Measurements from ENCODE around the gene GART. TPM values are rescaled to one million over a fixed set of nuclear protein-coding genes. Genes with fewer than 3 reads are reported as not detected.
"Not testable (repeated sequence)": the region's sequence is repeated elsewhere in the genome, so short reads cannot be mapped to it uniquely, and the experiment has no call there.

Gene GART
- polyA plus RNA-seq, 1 experiment = 26.1 TPM

DNA sequence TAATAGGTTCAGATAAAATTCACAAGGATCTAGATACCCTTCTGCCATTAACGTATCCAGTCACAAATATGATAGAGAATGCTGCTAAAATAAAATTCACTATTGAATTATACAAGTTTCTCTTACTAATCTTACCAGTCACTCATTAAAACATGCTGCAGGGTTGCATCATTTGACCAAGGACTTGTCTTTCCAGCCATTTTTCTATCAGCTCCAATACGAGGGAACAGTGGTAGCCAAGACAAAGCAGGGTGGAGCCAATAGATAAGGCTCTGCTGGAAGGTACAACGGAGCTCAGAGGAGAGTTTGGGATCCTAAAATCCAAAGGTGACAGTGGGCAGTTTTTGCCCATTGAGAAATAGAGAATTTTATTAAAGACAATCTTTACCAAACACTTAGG is 42.5 kb upstream of the GART start:
- TF ChIP-seq, protein P1, sequence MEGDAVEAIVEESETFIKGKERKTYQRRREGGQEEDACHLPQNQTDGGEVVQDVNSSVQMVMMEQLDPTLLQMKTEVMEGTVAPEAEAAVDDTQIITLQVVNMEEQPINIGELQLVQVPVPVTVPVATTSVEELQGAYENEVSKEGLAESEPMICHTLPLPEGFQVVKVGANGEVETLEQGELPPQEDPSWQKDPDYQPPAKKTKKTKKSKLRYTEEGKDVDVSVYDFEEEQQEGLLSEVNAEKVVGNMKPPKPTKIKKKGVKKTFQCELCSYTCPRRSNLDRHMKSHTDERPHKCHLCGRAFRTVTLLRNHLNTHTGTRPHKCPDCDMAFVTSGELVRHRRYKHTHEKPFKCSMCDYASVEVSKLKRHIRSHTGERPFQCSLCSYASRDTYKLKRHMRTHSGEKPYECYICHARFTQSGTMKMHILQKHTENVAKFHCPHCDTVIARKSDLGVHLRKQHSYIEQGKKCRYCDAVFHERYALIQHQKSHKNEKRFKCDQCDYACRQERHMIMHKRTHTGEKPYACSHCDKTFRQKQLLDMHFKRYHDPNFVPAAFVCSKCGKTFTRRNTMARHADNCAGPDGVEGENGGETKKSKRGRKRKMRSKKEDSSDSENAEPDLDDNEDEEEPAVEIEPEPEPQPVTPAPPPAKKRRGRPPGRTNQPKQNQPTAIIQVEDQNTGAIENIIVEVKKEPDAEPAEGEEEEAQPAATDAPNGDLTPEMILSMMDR (IDR thresholded peaks at IDR 0.05; ENCODE audit: low read depth, low read length) = no peak
- ChIA-PET CTCF (interaction anchor here (0.6 to 6.2 kb wide), 2 partner anchors 21 to 116 kb away, joined by 3 to 29 read pairs; no protein-coding TSS in a partner anchor), POLR2A (no interaction called here)
- DNase-seq (ENCODE audit: low read depth, low spot score) = no peak
- Histone ChIP-seq H3K9me3 (ENCODE audit: control insufficient read depth, insufficient read depth, low read length) (no peaks in the 10 kb centered on the region), H3K27me3 (ENCODE audit: control insufficient read depth, insufficient read depth, low read length) (no peaks in the 10 kb centered on the region), H3K4me3 (ENCODE audit: low read depth, low read length) (no peak overlapping the region), H3K27ac (ENCODE audit: low read depth, low read length) (no peak overlapping the region)

DNA sequence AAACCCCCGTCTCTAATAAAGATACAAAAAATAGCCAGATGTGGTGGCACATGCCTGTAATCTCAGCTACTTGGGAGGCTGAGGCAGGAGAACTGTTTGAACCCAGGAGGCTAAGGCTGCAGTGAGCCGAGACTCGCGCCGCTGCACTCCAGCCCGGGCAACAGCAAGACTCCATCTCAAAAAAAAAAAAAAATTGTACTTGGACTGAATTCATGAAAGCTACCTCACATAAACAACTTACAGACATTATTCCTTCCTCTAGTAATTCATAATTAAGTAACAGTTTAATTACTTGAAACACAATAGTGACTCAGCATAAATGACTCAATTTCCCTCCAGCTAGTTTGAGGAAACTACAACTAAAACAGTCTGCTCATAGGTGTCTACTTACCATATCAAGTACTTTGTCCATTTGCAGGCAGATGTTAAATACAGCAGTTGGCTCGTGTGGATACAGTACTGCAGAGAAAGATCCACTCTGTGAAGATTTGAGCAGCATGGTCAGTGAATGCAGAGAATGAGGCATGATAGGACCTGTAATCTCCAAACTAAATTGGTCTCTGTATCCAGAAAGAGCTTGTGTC is 37.1 kb upstream of the GART start:
- TF ChIP-seq, protein P1 (IDR thresholded peaks at IDR 0.05; ENCODE audit: low read depth, low read length) = no peak
- POLR2A ChIA-PET = interaction anchor here (0.7 to 1.4 kb wide), 2 partner anchors 9 to 38 kb away, joined by 5 to 6 read pairs; partner anchors contain the start of gene DONSON
- no peak for DNase-seq (ENCODE audit: low read depth, low spot score)
- Histone ChIP-seq H3K27ac (ENCODE audit: low read depth, low read length) (no peak overlapping the region), H3K27me3 (ENCODE audit: control insufficient read depth, insufficient read depth, low read length) (no peaks in the 10 kb centered on the region), H3K9me3 (ENCODE audit: control insufficient read depth, insufficient read depth, low read length) (no peaks in the 10 kb centered on the region), H3K4me3 (ENCODE audit: low read depth, low read length) (no peak overlapping the region)
- CTCF ChIA-PET = interaction anchor here (0.8 to 2.1 kb wide), 2 partner anchors 27 to 99 kb away, joined by 3 to 8 read pairs; partner anchors contain the start of gene TMEM50B

DNA sequence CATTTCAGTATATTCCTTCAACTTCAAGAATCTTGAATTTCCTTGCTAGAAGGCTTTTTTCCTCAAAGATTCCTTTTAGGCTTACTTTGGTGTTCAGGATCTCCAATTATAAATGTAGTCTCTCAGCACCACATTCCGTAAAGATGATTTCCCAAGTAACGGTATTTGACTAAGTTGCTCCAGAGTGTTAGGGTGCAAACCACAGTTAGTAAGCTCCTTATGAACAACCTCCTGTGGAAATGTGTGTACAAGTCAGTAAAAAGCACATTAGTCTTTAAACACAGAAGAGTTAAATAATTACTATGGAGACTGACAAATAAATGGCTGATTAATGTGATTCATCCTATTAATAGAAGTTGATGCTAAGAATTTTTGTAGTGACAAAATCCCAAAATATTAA is 36.3 kb upstream of the GART start:
- Histone ChIP-seq H3K27me3 (ENCODE audit: control insufficient read depth, insufficient read depth, low read length) (no peaks in the 10 kb centered on the region), H3K9me3 (ENCODE audit: control insufficient read depth, insufficient read depth, low read length) (no peaks in the 10 kb centered on the region), H3K27ac (ENCODE audit: low read depth, low read length) (no peak overlapping the region), H3K4me3 (ENCODE audit: low read depth, low read length) (no peak overlapping the region)
- POLR2A ChIA-PET = interaction anchor here (1.4 kb wide), 1 partner anchor 10 kb away, joined by 6 read pairs; the partner anchor contains the start of gene DONSON
- TF ChIP-seq, protein P1 (IDR thresholded peaks at IDR 0.05; ENCODE audit: low read depth, low read length) = no peak
- no peak for DNase-seq (ENCODE audit: low read depth, low spot score)
- CTCF ChIA-PET = interaction anchor here (0.7 to 2.1 kb wide), 2 partner anchors 9 to 28 kb away, joined by 3 to 8 read pairs; no protein-coding TSS in a partner anchor

DNA sequence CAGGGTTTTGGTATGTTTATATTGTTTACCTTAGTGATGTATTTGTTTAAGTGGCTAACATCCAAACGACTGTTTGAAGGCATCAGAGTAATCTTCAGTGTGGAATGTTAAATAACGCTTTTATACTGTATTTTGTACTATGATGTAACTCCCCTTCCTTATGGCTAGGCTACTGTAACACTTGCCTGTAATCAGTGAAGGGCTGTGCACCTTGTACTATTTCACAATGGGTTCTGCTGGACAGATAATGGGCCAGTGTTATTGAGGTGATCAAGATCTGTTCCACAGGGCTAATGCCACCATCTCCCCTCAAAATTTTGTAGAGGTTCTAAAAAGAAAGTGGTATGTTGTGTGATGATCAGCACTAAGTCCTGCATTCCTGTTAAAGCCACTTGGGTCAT is 34.8 kb upstream of the GART start:
- CTCF ChIA-PET = interaction anchor here (1.0 kb wide), 3 partner anchors 12 to 30 kb away, joined by 3 read pairs; partner anchors contain the start of gene DONSON
- H3K27ac ChIP-seq (ENCODE audit: low read depth, low read length); H3K27me3 ChIP-seq (ENCODE audit: control insufficient read depth, insufficient read depth, low read length); H3K4me3 ChIP-seq (ENCODE audit: low read depth, low read length); DNase-seq (ENCODE audit: low read depth, low spot score); POLR2A ChIA-PET; H3K9me3 ChIP-seq (ENCODE audit: control insufficient read depth, insufficient read depth, low read length): not testable (repeated sequence)

DNA sequence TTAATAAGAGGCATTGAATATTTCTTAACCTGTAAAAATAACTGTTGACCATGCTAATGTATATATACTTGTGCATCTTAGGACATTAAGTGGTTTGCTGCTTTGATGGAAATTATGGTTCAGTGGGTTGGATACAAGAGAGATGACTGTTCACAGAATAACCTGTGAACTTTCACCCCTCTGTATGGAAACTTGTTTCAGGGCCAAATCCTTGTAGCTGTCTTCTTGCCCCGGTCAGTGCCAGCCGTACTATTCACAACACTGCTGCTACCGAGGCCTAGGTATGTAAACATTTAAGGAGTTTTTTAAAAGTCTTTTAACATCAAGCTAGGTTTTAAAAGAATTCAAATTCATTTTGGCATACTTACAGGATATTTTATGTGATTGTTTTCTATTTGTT is 30.4 kb upstream of the GART start:
- DNase-seq (ENCODE audit: low read depth, low spot score) = no peak
- ChIA-PET POLR2A (interaction anchor here (0.7 kb wide), 1 partner anchor 169 kb away, joined by 3 read pairs; no protein-coding TSS in a partner anchor), CTCF (interaction anchor here (5.0 kb wide), 1 partner anchor 33 kb away, joined by 28 read pairs; no protein-coding TSS in a partner anchor)
- TF ChIP-seq, protein P1 (IDR thresholded peaks at IDR 0.05; ENCODE audit: low read depth, low read length) = no peak
- Histone ChIP-seq H3K27me3 (ENCODE audit: control insufficient read depth, insufficient read depth, low read length) (no peaks in the 10 kb centered on the region), H3K4me3 (ENCODE audit: low read depth, low read length) (no peak overlapping the region), H3K27ac (ENCODE audit: low read depth, low read length) (no peak overlapping the region), H3K9me3 (ENCODE audit: control insufficient read depth, insufficient read depth, low read length) (no peaks in the 10 kb centered on the region)
